Measurements from ENCODE around the gene CTNNA3. TPM values are rescaled to one million over a fixed set of nuclear protein-coding genes. Genes with fewer than 3 reads are reported as not detected.

Gene CTNNA3
- total and polyA plus RNA-seq, 2 donors (not counting 1 experiment from before 2014, with no cell fraction given), result not detected

DNA sequence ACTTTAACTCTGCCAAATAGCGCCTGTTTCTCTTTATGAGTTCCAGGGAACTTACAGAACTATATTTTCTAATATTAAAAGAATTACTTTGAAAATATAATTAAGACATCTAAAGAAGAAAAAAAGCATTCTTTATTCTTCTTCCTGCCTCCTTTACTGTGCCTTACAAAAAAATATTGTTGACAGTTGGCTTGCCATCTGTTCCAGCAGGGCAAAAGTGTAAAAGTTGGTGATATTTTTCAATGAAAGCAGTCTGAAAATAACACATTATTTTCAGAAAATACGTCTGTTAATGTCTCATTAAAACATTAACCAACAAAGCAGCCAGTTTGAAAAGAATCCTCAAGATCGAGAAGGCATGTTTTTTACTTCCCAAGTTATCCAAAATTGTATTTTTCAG is 1802.3 kb downstream of the CTNNA3 start:
- H3K27me3 ChIP-seq (ENCODE audit: control insufficient read depth, insufficient read depth, low read length), result no peaks in the 10 kb centered on the region
- H3K79me2 ChIP-seq (ENCODE audit: control insufficient read depth, insufficient read depth, low read length), result no peaks in the 10 kb centered on the region
- DNase-seq (ENCODE audit: low read depth in 2 of 2), result no peak
- H3K9me3 ChIP-seq (ENCODE audit: control insufficient read depth, insufficient read depth, low read depth, low read length), result no peaks in the 10 kb centered on the region
- no peaks in the 10 kb centered on the region for H3K36me3 ChIP-seq (ENCODE audit: control insufficient read depth, insufficient read depth, low read length)
- H3K9ac ChIP-seq (ENCODE audit: insufficient read depth, low read length), result no peak overlapping the region
- TF ChIP-seq, protein P1, sequence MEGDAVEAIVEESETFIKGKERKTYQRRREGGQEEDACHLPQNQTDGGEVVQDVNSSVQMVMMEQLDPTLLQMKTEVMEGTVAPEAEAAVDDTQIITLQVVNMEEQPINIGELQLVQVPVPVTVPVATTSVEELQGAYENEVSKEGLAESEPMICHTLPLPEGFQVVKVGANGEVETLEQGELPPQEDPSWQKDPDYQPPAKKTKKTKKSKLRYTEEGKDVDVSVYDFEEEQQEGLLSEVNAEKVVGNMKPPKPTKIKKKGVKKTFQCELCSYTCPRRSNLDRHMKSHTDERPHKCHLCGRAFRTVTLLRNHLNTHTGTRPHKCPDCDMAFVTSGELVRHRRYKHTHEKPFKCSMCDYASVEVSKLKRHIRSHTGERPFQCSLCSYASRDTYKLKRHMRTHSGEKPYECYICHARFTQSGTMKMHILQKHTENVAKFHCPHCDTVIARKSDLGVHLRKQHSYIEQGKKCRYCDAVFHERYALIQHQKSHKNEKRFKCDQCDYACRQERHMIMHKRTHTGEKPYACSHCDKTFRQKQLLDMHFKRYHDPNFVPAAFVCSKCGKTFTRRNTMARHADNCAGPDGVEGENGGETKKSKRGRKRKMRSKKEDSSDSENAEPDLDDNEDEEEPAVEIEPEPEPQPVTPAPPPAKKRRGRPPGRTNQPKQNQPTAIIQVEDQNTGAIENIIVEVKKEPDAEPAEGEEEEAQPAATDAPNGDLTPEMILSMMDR (conservative IDR thresholded peaks at IDR 0.05 in 1 of 2, IDR thresholded peaks at IDR 0.05 in 1 of 2; ENCODE audit: low read depth in 1 of 2, low read length in 2 of 2), result no peak
- no peak for TF ChIP-seq EZH2 (IDR thresholded peaks at IDR 0.05; ENCODE audit: low read length, missing control alignments)
- H3K4me3 ChIP-seq (replicated peaks in 1 of 4; ENCODE audit: control extremely low read depth in 1 of 4, insufficient read depth in 1 of 4, low read depth in 3 of 4, low read length in 4 of 4), result no peak overlapping the region
- H3K4me2 ChIP-seq (ENCODE audit: extremely low read depth, insufficient read depth, low read length), result no peak overlapping the region
- H3K4me1 ChIP-seq (ENCODE audit: control insufficient read depth, extremely low read depth, insufficient read depth, low read length), result no peaks in the 10 kb centered on the region
- no peak overlapping the region for H2AFZ ChIP-seq (ENCODE audit: low read length)
- no peaks in the 10 kb centered on the region for H4K20me1 ChIP-seq (ENCODE audit: control insufficient read depth, extremely low read depth, insufficient read depth, low read length)
- H3K27ac ChIP-seq (ENCODE audit: insufficient read depth, low read length), result no peak overlapping the region

DNA sequence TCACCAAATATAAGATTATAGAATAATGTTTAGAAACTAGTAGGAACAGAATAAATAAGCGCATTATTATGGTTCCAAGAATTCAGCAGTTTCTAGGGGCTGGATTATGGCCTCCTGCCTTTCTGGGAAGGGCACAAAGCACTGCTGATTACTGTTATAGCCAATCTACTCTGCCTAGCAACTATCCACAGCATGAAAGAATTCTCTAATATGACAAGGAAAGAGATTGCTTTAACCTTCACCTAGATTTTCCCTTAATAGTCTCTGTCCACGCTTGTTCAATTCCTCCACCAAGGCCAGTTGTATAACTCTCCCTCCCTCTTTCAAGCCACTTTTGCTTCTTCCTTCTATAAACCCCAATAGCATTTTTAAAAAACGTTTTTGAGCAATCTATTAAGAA is 1803.7 kb downstream of the CTNNA3 start:
- H3K79me2 ChIP-seq (ENCODE audit: control insufficient read depth, insufficient read depth, low read length), result no peaks in the 10 kb centered on the region
- no peak overlapping the region for H2AFZ ChIP-seq (ENCODE audit: low read length)
- no peaks in the 10 kb centered on the region for H4K20me1 ChIP-seq (ENCODE audit: control insufficient read depth, extremely low read depth, insufficient read depth, low read length)
- H3K4me3 ChIP-seq (replicated peaks in 1 of 4; ENCODE audit: control extremely low read depth in 1 of 4, insufficient read depth in 1 of 4, low read depth in 3 of 4, low read length in 4 of 4), result no peak overlapping the region
- TF ChIP-seq, protein P1 (conservative IDR thresholded peaks at IDR 0.05 in 1 of 2, IDR thresholded peaks at IDR 0.05 in 1 of 2; ENCODE audit: low read depth in 1 of 2, low read length in 2 of 2), result no peak
- no peak for TF ChIP-seq EZH2 (IDR thresholded peaks at IDR 0.05; ENCODE audit: low read length, missing control alignments)
- no peak overlapping the region for H3K9ac ChIP-seq (ENCODE audit: insufficient read depth, low read length)
- no peaks in the 10 kb centered on the region for H3K36me3 ChIP-seq (ENCODE audit: control insufficient read depth, insufficient read depth, low read length)
- no peak overlapping the region for H3K27ac ChIP-seq (ENCODE audit: insufficient read depth, low read length)
- no peak for DNase-seq (ENCODE audit: low read depth in 2 of 2)
- H3K27me3 ChIP-seq (ENCODE audit: control insufficient read depth, insufficient read depth, low read length), result no peaks in the 10 kb centered on the region
- no peaks in the 10 kb centered on the region for H3K4me1 ChIP-seq (ENCODE audit: control insufficient read depth, extremely low read depth, insufficient read depth, low read length)
- H3K4me2 ChIP-seq (ENCODE audit: extremely low read depth, insufficient read depth, low read length), result no peak overlapping the region
- no peaks in the 10 kb centered on the region for H3K9me3 ChIP-seq (ENCODE audit: control insufficient read depth, insufficient read depth, low read depth, low read length)

DNA sequence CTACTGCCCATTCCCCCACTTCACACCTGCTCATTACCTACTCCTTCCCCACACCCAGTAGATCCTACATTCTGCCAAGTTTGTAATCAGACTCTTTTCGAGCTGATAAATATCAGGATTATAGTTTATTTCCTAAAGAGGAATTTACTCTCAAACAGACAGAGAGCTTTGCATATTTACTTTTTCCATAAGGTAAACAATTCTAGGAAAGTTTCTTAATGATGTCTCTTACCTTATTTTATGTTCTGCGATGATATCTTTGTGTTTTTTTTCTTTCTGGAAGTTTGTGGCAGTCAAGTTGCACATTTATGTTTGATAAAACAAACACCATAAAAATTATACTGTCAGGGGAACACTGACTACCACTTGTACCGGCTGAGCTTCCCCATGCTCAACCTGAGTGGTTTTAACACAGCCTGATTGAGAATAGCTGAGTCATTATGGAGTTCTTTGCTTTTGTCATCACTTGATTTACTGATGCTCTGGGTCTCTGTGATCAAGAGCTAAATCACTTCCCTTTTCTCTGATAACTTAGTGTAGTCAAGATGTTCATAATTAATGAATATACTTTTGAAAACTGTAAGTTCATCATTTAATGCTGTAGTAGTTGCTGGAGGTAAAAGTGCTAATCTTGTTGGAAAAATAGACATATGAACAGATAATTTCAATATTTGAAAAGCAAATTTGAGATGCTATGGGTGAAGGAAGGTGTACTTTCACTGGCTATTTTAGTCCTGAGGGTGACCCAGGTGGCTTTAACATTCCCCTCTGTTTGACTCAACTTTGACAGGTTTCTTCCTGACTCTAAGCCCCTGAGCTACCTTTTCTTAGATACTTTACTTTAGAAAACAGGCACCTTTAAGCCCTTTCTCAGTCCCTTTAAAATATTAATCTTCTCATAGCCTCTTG is 1804.7 kb downstream of the CTNNA3 start:
- Histone ChIP-seq H2AFZ (ENCODE audit: low read length) (no peak overlapping the region), H3K4me3 (replicated peaks in 1 of 4; ENCODE audit: control extremely low read depth in 1 of 4, insufficient read depth in 1 of 4, low read depth in 3 of 4, low read length in 4 of 4) (no peak overlapping the region), H3K27ac (ENCODE audit: insufficient read depth, low read length) (no peak overlapping the region), H3K4me2 (ENCODE audit: extremely low read depth, insufficient read depth, low read length) (no peak overlapping the region), H3K9ac (ENCODE audit: insufficient read depth, low read length) (no peak overlapping the region), H4K20me1 (ENCODE audit: control insufficient read depth, extremely low read depth, insufficient read depth, low read length) (no peaks in the 10 kb centered on the region), H3K9me3 (ENCODE audit: control insufficient read depth, insufficient read depth, low read depth, low read length) (no peaks in the 10 kb centered on the region), H3K27me3 (ENCODE audit: control insufficient read depth, insufficient read depth, low read length) (no peaks in the 10 kb centered on the region), H3K79me2 (ENCODE audit: control insufficient read depth, insufficient read depth, low read length) (no peaks in the 10 kb centered on the region), H3K36me3 (ENCODE audit: control insufficient read depth, insufficient read depth, low read length) (no peaks in the 10 kb centered on the region), H3K4me1 (ENCODE audit: control insufficient read depth, extremely low read depth, insufficient read depth, low read length) (no peaks in the 10 kb centered on the region)
- no peak for DNase-seq (ENCODE audit: low read depth in 2 of 2)
- TF ChIP-seq, protein P1 (conservative IDR thresholded peaks at IDR 0.05 in 1 of 2, IDR thresholded peaks at IDR 0.05 in 1 of 2; ENCODE audit: low read depth in 1 of 2, low read length in 2 of 2), result no peak
- no peak for TF ChIP-seq EZH2 (IDR thresholded peaks at IDR 0.05; ENCODE audit: low read length, missing control alignments)
